ENCODE data around the gene C4B.
"Not testable (repeated sequence)": the region's sequence is repeated elsewhere in the genome, so short reads cannot be mapped to it uniquely, and the experiment has no call there.

The C4B gene

GRCh38 chr6:32043589-32044380 lies 29.2 kb downstream of the C4B start:
- H3K18ac ChIP-seq (ENCODE audit: low read length); H4K91ac ChIP-seq (ENCODE audit: low read depth, low read length, poor library complexity); H3K79me1 ChIP-seq (ENCODE audit: low read depth, low read length); H2BK15ac ChIP-seq (ENCODE audit: low read length); H2AK5ac ChIP-seq (ENCODE audit: low read depth, low read length); H2BK120ac ChIP-seq (ENCODE audit: low read depth, low read length); DNase-seq (ENCODE audit: low spot score); H3K9me3 ChIP-seq (replicated peaks in 1 of 2; ENCODE audit: control insufficient read depth in 2 of 2, insufficient read depth in 1 of 2, low read depth in 1 of 2, low read length in 2 of 2); H2BK12ac ChIP-seq (ENCODE audit: low read length); H2AFZ ChIP-seq (ENCODE audit: low read length); H2BK5ac ChIP-seq (ENCODE audit: low read length); H3K36me3 ChIP-seq (replicated peaks in 1 of 2; ENCODE audit: control insufficient read depth in 2 of 2, insufficient read depth in 2 of 2, low read length in 2 of 2); H3K14ac ChIP-seq (ENCODE audit: low read length); H3K4me3 ChIP-seq (ENCODE audit: low read length in 2 of 2); H3K4me2 ChIP-seq (ENCODE audit: insufficient read depth, low read length, poor library complexity, severe bottlenecking); H3K27ac ChIP-seq (replicated peaks; ENCODE audit: low read length); H3K23ac ChIP-seq (ENCODE audit: low read depth, low read length, poor library complexity); H3K27me3 ChIP-seq (ENCODE audit: control insufficient read depth in 3 of 3, insufficient read depth in 3 of 3, low read depth in 1 of 3, low read length in 3 of 3); H3K4ac ChIP-seq (ENCODE audit: low read length); H3K9ac ChIP-seq (ENCODE audit: low read depth, low read length, poor library complexity); H4K8ac ChIP-seq (ENCODE audit: low read depth, low read length): not testable (repeated sequence)
- no CpG with 5 or more reads among the region's 31 CpGs for WGBS, 2 donors (ENCODE audit: extremely low coverage in 2 of 2, insufficient read length in 2 of 2, insufficient replicate concordance in 1 of 2)
- H3K4me1 ChIP-seq (ENCODE audit: control insufficient read depth in 2 of 2, insufficient read depth in 1 of 2, low read depth in 1 of 2, low read length in 2 of 2): peaks cover 14 to 21% of the 10 kb centered on the region in 2 donors

GRCh38 chr6:32044916-32045315 lies 30.3 kb downstream of the C4B start:
- WGBS, 2 donors (ENCODE audit: extremely low coverage in 2 of 2, insufficient read length in 2 of 2, insufficient replicate concordance in 1 of 2): no CpG with 5 or more reads among the region's 18 CpGs
- not testable (repeated sequence) for H3K18ac ChIP-seq (ENCODE audit: low read length); H3K36me3 ChIP-seq (replicated peaks in 1 of 2; ENCODE audit: control insufficient read depth in 2 of 2, insufficient read depth in 2 of 2, low read length in 2 of 2); H2AK5ac ChIP-seq (ENCODE audit: low read depth, low read length); H3K23ac ChIP-seq (ENCODE audit: low read depth, low read length, poor library complexity); H4K91ac ChIP-seq (ENCODE audit: low read depth, low read length, poor library complexity); H3K4ac ChIP-seq (ENCODE audit: low read length); DNase-seq (ENCODE audit: low spot score); H3K4me2 ChIP-seq (ENCODE audit: insufficient read depth, low read length, poor library complexity, severe bottlenecking); H3K9me3 ChIP-seq (replicated peaks in 1 of 2; ENCODE audit: control insufficient read depth in 2 of 2, insufficient read depth in 1 of 2, low read depth in 1 of 2, low read length in 2 of 2); H3K27ac ChIP-seq (replicated peaks; ENCODE audit: low read length); H3K27me3 ChIP-seq (ENCODE audit: control insufficient read depth in 3 of 3, insufficient read depth in 3 of 3, low read depth in 1 of 3, low read length in 3 of 3); H3K79me1 ChIP-seq (ENCODE audit: low read depth, low read length); H3K4me3 ChIP-seq (ENCODE audit: low read length in 2 of 2); H3K14ac ChIP-seq (ENCODE audit: low read length); H2AFZ ChIP-seq (ENCODE audit: low read length); H2BK5ac ChIP-seq (ENCODE audit: low read length); H2BK15ac ChIP-seq (ENCODE audit: low read length); H4K8ac ChIP-seq (ENCODE audit: low read depth, low read length); H2BK120ac ChIP-seq (ENCODE audit: low read depth, low read length); H2BK12ac ChIP-seq (ENCODE audit: low read length); H3K9ac ChIP-seq (ENCODE audit: low read depth, low read length, poor library complexity)
- peaks cover 14 to 21% of the 10 kb centered on the region in 2 donors for H3K4me1 ChIP-seq (ENCODE audit: control insufficient read depth in 2 of 2, insufficient read depth in 1 of 2, low read depth in 1 of 2, low read length in 2 of 2)

- peaks cover 14 to 21% of the 10 kb centered on the region in 2 donors for H3K4me1 ChIP-seq (ENCODE audit: control insufficient read depth in 2 of 2, insufficient read depth in 1 of 2, low read depth in 1 of 2, low read length in 2 of 2)
- no peak overlapping the region for H3K4ac ChIP-seq (ENCODE audit: low read length)
- no peaks in the 10 kb centered on the region for H3K79me1 ChIP-seq (ENCODE audit: low read depth, low read length)
- H3K4me3 ChIP-seq (ENCODE audit: low read length in 2 of 2): no peak overlapping the region
- peak overlapping the region; percentile 2 for H3K18ac ChIP-seq (ENCODE audit: low read length)
- H3K9ac ChIP-seq (ENCODE audit: low read depth, low read length, poor library complexity): no peak overlapping the region
- no peak overlapping the region for H3K27ac ChIP-seq (replicated peaks; ENCODE audit: low read length)
- no peaks in the 10 kb centered on the region for H3K9me3 ChIP-seq (replicated peaks in 1 of 2; ENCODE audit: control insufficient read depth in 2 of 2, insufficient read depth in 1 of 2, low read depth in 1 of 2, low read length in 2 of 2)
- peak overlapping the region; percentile 93 for H2AK5ac ChIP-seq (ENCODE audit: low read depth, low read length)
- no CpG with 5 or more reads among the region's 22 CpGs for WGBS, 2 donors (ENCODE audit: extremely low coverage in 2 of 2, insufficient read length in 2 of 2, insufficient replicate concordance in 1 of 2)
- H2BK15ac ChIP-seq (ENCODE audit: low read length): no peak overlapping the region
- peak overlapping the region; percentile 1 for H4K91ac ChIP-seq (ENCODE audit: low read depth, low read length, poor library complexity)
- H4K8ac ChIP-seq (ENCODE audit: low read depth, low read length): no peak overlapping the region
- H3K27me3 ChIP-seq (ENCODE audit: control insufficient read depth in 3 of 3, insufficient read depth in 3 of 3, low read depth in 1 of 3, low read length in 3 of 3): peaks cover 0 to 2% (median 0%) of the 10 kb centered on the region in 3 experiments
- H2BK5ac ChIP-seq (ENCODE audit: low read length): peak overlapping the region; percentile 76
- H2BK120ac ChIP-seq (ENCODE audit: low read depth, low read length): no peak overlapping the region
- no peak overlapping the region for H3K14ac ChIP-seq (ENCODE audit: low read length)
- no peaks in the 10 kb centered on the region for H3K36me3 ChIP-seq (replicated peaks in 1 of 2; ENCODE audit: control insufficient read depth in 2 of 2, insufficient read depth in 2 of 2, low read length in 2 of 2)
- H3K4me2 ChIP-seq (ENCODE audit: insufficient read depth, low read length, poor library complexity, severe bottlenecking): no peak overlapping the region
- H2BK12ac ChIP-seq (ENCODE audit: low read length): peak overlapping the region; percentile 94
- DNase-seq (ENCODE audit: low spot score): no peak
- H2AFZ ChIP-seq (ENCODE audit: low read length): peak overlapping the region; percentile 75
- H3K23ac ChIP-seq (ENCODE audit: low read depth, low read length, poor library complexity): no peak overlapping the region
These were observed 31.3 kb downstream of the C4B start for GRCh38 chr6:32045811-32046449.

- peak overlapping the region; percentile 1 for H4K91ac ChIP-seq (ENCODE audit: low read depth, low read length, poor library complexity)
- H3K27me3 ChIP-seq (ENCODE audit: control insufficient read depth in 3 of 3, insufficient read depth in 3 of 3, low read depth in 1 of 3, low read length in 3 of 3): peaks cover 0 to 9% (median 0%) of the 10 kb centered on the region in 3 experiments
- no peak overlapping the region for H3K4me3 ChIP-seq (ENCODE audit: low read length in 2 of 2)
- H2BK5ac ChIP-seq (ENCODE audit: low read length): peak overlapping the region; percentile 76
- peak overlapping the region; percentile 73 for H3K23ac ChIP-seq (ENCODE audit: low read depth, low read length, poor library complexity)
- no peak overlapping the region for H2BK120ac ChIP-seq (ENCODE audit: low read depth, low read length)
- DNase-seq (ENCODE audit: low spot score): peak; percentile 51
- peak overlapping the region; percentile 75 for H2AFZ ChIP-seq (ENCODE audit: low read length)
- peak overlapping the region; percentile 93 for H2AK5ac ChIP-seq (ENCODE audit: low read depth, low read length)
- H3K4ac ChIP-seq (ENCODE audit: low read length): no peak overlapping the region
- no peaks in the 10 kb centered on the region for H3K9me3 ChIP-seq (replicated peaks in 1 of 2; ENCODE audit: control insufficient read depth in 2 of 2, insufficient read depth in 1 of 2, low read depth in 1 of 2, low read length in 2 of 2)
- H2BK12ac ChIP-seq (ENCODE audit: low read length): peak overlapping the region; percentile 94
- peak overlapping the region; percentile 15 for H3K9ac ChIP-seq (ENCODE audit: low read depth, low read length, poor library complexity)
- no peak overlapping the region for H4K8ac ChIP-seq (ENCODE audit: low read depth, low read length)
- H3K36me3 ChIP-seq (replicated peaks in 1 of 2; ENCODE audit: control insufficient read depth in 2 of 2, insufficient read depth in 2 of 2, low read length in 2 of 2): no peaks in the 10 kb centered on the region
- no CpG with 5 or more reads among the region's 14 CpGs for WGBS, 2 donors (ENCODE audit: extremely low coverage in 2 of 2, insufficient read length in 2 of 2, insufficient replicate concordance in 1 of 2)
- H3K27ac ChIP-seq (replicated peaks; ENCODE audit: low read length): no peak overlapping the region
- no peak overlapping the region for H3K4me2 ChIP-seq (ENCODE audit: insufficient read depth, low read length, poor library complexity, severe bottlenecking)
- peak overlapping the region; percentile 83 for H3K18ac ChIP-seq (ENCODE audit: low read length)
- no peak overlapping the region for H2BK15ac ChIP-seq (ENCODE audit: low read length)
- H3K4me1 ChIP-seq (ENCODE audit: control insufficient read depth in 2 of 2, insufficient read depth in 1 of 2, low read depth in 1 of 2, low read length in 2 of 2): peaks cover 14 to 21% of the 10 kb centered on the region in 2 donors
- no peaks in the 10 kb centered on the region for H3K79me1 ChIP-seq (ENCODE audit: low read depth, low read length)
- H3K14ac ChIP-seq (ENCODE audit: low read length): peak overlapping the region; percentile 89
These were observed 32.0 kb downstream of the C4B start for GRCh38 chr6:32046450-32047083.
